IPS DF 4.7 (cell line): ENCODE results near the gene PCDHA1.
"Not testable (repeated sequence)": the region's sequence is repeated elsewhere in the genome, so short reads cannot be mapped to it uniquely, and the experiment has no call there.

Experiments used
- DNase-seq: peaks from one replicate; pipeline ENCODE4 v3.0.0-alpha.2; 2013; ENCODE audit warnings: low spot score; ENCODE audit errors: extremely low read depth

PCDHA1 gene

DNA sequence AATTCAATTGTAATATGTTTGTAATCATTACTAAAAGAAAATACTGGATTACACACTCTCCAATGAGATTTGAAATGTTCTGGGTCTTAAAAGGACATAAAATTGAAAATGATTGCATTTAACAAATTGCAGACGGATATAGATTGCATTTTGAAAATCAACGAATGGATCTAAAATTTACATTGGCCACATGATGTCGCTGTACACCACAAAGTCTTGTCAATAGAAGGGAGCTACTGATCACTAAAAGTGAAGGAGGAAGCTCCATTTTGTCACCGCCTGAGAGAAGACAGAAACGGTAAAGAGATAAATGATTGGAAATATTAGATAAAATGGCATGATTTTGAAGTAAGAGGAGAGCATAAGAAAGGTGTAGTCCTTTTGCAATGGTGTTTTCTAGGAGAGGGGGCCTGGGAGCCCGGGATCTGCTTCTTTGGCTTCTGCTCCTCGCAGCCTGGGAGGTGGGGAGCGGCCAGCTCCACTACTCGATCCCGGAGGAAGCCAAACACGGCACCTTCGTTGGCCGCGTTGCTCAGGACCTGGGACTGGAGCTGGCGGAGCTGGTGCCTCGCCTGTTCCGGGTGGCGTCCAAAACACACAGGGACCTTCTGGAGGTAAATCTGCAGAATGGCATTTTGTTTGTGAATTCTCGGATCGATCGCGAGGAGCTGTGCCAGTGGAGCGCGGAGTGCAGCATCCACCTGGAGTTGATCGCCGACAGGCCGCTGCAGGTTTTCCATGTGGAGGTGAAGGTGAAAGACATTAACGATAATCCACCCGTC is at the start of gene PCDHA1:
TSS of gene PCDHA1 (plus strand) at position 236 of the 782 bp plus-strand sequence.
- DNase-seq = no peak

GRCh38 chr5:140737486-140737885 is 48.5 kb upstream of the PCDHA1 start:
- DNase-seq = no peak

DNA sequence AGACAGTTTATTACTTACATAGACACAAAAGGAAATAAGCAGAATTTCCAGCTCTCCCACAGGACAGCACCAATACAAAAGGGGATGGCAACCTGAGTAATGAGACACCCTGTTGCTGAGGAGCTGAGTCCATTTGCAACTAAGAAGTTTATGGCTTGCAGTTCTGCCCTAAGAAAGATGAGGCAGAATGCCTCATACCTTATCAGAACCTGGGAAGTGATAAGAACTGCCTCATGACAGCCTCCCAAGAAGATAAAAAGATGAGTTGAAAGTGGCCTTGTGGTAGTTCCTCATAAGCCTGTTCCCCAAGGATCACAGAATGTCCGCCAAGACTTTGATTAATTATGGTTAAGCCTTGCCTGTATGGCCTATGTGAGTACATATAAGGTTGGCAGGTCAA is 44.0 kb upstream of the PCDHA1 start:
- DNase-seq = no peak

DNA sequence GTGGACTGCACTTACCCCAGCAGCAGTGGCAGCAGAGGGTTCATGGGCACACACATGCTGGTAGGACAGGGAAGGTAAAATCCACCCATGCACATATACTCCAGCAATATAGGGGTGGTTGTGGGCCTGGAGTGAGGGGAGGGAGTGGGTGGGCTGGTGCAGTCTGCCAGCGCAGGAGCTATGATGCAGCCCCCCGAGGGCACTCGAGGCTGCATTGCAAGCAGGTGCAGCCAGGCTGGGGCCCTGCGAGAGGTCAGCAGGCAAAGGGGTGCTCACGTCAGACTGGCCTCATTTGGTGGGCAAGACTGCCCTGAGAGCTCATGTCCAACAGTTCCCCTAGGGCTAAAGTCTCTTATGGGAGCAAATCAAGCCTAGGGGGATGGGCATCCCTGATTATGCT is 32.4 kb upstream of the PCDHA1 start:
- DNase-seq = no peak

- no peak for DNase-seq
These were observed 21.6 kb upstream of the PCDHA1 start for GRCh38 chr5:140764177-140764973.

DNA sequence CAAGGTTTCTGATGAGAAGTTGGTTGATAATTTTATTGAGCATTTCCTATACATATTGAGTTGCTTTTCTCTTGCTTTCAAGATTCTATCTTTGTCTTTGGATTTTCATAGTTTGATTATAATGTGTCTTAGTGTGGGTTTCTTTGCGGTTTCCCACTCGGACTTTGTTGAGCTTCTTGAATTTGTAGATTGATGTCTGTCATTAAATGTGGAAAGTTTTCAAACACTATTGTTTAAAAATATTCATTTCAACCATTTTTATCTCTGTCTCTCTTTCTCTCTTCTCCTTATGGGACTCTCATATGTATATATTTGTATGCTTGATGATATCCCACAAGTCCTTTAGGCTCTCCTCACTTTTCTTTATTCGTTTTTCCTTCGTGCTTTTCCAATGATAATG is 18.5 kb upstream of the PCDHA1 start:
- DNase-seq = no peak

DNA sequence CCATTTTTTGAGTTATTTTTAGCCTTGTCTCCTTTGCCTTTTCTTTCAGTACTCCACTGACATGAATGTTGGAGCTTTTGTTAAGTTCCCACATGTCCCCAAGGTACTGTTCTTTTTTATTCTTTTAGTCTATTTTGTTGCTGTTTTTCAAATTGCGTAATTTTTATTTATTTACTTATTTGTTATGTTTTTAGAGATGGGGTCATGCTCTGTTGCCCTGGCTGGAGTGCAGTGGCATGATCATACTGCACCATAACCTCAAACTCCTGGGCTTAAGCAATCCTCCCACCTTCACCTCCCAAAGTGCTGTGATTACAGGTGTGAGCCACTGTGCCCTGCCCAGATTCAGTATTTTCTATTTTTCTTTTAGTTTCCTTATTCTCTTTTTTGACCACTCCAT is 5.4 kb upstream of the PCDHA1 start:
- no peak for DNase-seq

DNA sequence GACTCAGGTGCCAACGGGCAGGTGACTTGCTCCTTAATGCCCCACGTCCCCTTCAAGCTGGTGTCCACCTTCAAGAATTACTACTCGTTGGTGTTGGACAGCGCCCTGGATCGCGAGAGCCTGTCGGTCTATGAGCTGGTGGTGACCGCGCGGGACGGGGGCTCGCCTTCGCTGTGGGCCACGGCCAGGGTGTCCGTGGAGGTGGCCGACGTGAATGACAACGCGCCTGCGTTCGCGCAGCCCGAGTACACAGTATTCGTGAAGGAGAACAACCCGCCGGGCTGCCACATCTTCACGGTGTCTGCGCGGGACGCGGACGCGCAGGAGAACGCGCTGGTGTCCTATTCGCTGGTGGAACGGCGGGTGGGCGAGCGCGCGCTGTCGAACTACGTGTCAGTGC is 1.5 kb downstream of the PCDHA1 start:
- not testable (repeated sequence) for DNase-seq

- DNase-seq = not testable (repeated sequence)
These were observed 2.0 kb downstream of the PCDHA1 start for GRCh38 chr5:140787849-140788504.

DNA sequence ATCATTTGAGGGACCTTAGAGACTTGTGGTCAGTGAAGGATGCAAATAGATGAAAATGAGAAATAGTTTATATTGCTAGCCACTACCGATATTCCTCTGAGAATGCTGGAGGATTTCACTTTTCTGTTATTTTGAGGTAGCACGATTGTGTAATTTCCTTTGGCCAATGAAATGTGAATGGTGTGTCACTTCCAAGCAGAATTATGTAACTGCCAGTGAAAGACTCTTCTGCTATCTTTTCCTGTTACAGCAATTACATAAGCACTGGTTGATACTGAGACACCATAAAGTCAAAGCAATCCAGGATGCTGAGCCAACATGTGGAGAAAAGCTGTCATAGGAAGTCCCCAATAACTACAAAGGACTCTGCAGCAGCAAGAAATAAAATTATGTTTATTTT is 5.1 kb downstream of the PCDHA1 start:
- no peak for DNase-seq

GRCh38 chr5:140794595-140795258 is 8.8 kb downstream of the PCDHA1 start, which contains the start of gene PCDHA2:
PCDHA2 (plus strand) TSS chr5:140794852.
- DNase-seq = no peak

GRCh38 chr5:140795259-140795641 is 9.3 kb downstream of the PCDHA1 start:
- DNase-seq = no peak

- not testable (repeated sequence) for DNase-seq
These were observed 10.3 kb downstream of the PCDHA1 start for GRCh38 chr5:140796072-140796717.

DNA sequence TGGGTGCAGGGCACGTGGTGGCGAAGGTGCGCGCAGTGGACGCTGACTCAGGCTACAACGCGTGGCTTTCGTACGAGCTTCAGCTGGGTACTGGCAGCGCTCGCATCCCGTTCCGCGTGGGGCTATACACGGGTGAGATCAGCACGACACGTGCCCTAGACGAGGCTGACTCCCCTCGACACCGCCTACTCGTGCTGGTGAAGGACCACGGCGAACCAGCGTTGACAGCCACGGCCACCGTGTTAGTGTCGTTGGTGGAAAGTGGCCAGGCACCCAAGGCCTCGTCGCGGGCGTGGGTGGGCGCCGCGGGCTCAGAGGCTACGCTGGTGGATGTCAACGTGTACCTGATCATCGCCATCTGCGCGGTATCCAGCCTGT is 10.8 kb downstream of the PCDHA1 start:
- DNase-seq = no peak

GRCh38 chr5:140800816-140801493 is 15.0 kb downstream of the PCDHA1 start, which contains the start of gene PCDHA3:
PCDHA3 (plus strand) TSS chr5:140801057.
- DNase-seq = no peak

DNA sequence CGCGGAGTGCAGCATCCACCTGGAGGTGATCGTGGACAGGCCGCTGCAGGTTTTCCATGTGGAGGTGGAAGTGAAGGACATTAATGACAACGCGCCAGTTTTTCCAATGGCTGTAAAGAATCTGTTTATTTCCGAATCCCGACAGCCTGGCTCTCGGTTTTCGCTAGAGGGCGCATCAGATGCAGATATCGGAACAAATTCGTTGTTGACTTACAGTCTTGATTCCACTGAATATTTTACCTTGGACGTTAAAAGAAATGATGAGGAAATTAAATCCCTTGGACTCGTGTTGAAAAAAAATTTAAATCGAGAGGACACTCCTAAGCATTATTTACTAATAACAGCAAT is 15.5 kb downstream of the PCDHA1 start:
- DNase-seq = no peak

GRCh38 chr5:140802381-140802780 is 16.4 kb downstream of the PCDHA1 start:
- not testable (repeated sequence) for DNase-seq

- no peak for DNase-seq
These were observed 16.9 kb downstream of the PCDHA1 start for GRCh38 chr5:140802781-140803271.

DNA sequence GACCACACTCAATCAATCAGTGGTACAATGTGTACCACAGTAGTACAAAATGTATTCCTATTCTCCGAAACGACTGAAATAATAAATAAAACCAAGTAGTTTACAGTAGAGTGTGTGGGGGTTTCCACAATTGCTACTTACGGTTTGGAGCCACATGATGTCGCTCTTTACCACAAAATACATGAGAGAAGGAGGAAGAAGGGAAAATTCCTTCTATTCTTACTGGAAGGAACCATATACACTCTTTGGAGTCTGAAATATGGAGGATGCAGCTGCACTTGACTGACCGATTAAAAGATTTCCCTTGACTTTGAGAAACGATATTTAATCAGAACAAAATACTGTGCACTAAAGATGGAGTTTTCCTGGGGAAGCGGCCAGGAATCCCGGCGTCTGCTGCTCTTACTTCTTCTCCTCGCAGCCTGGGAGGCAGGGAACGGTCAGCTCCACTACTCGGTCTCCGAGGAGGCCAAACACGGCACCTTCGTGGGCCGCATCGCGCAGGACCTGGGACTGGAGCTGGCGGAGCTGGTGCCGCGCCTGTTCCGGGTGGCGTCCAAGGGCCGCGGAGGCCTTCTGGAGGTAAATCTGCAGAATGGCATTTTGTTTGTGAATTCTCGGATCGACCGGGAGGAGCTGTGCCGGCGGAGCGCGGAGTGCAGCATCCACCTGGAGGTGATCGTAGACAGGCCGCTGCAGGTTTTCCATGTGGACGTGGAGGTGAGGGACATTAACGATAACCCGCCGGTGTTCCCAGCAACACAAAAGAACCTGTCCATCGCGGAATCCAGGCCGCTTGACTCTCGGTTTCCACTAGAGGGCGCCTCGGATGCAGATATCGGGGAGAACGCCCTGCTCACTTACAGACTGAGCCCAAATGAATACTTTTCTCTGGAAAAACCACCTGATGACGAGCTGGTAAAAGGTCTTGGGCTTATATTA is 21.2 kb downstream of the PCDHA1 start, which contains the start of gene PCDHA4:
TSS of gene PCDHA4 (plus strand) at position 235 of the 942 bp plus-strand sequence.
- no peak for DNase-seq
